Duodenal mucosa (tissue), 2 donors: ENCODE data around the gene TANGO6.

Source experiments
- H3K27ac ChIP-seq: one replicate; pipeline ENCODE4 v1.7.0; 2013; ENCODE audit warnings: low read depth, low read length
- H3K27me3 ChIP-seq, 2 donors: one replicate each; pipeline ENCODE4 v1.7.0; 2013; ENCODE audit warnings: low read length in 2 of 2, control low read depth in 1 of 2; ENCODE audit not compliant: insufficient read depth in 2 of 2, control insufficient read depth in 1 of 2
- H3K36me3 ChIP-seq, 2 donors: one replicate each; pipeline ENCODE4 v1.7.0; 2013; ENCODE audit warnings: low read length in 2 of 2, control low read depth in 1 of 2; ENCODE audit not compliant: insufficient read depth in 2 of 2, control insufficient read depth in 1 of 2
- H3K4me1 ChIP-seq, 2 donors: one replicate each; pipeline ENCODE4 v1.7.0; 2013; ENCODE audit warnings: low read length in 2 of 2, control low read depth in 1 of 2; ENCODE audit not compliant: insufficient read depth in 2 of 2, control insufficient read depth in 1 of 2
- H3K4me3 ChIP-seq, 2 donors: one replicate each; pipeline ENCODE4 v1.7.0; 2013; ENCODE audit warnings: low read length in 2 of 2, low read depth in 1 of 2
- H3K9ac ChIP-seq, 2 donors: one replicate each; pipeline ENCODE4 v1.7.0; 2013; ENCODE audit warnings: low read length in 2 of 2, low read depth in 1 of 2
- H3K9me3 ChIP-seq, 2 donors: one replicate each; pipeline ENCODE4 v1.7.0; 2013; ENCODE audit warnings: low read length in 2 of 2, control low read depth in 1 of 2; ENCODE audit not compliant: control insufficient read depth in 1 of 2

Gene TANGO6

DNA sequence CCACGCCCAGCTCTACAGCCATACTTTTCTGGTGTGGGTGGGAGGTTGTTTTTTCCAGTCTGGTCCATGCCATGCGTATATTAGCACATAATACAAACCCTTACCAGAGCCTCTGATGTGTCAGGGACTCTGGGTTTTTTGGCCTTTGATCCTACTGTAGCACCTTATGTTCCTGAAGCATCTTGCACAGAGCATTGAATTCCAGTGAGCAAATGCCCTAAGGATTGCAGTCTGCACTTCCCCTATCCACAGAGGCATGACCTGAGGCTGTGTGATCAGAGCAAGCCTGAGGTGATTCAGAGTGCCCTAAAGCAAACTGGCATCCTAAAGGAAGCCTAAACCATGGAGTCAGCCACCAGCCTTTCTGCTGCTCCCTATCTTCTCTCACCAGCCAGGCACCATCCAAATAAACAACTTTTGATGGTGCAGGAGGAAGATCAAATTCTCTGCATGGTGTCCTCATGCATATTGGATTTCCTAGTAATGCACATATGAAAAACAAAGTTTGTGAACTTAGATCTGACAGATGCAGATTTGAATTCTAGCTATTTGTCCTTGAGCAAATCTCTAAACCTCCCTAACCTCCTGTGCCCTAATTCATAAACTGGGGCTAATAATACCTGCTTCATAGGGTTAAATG is 220.9 kb downstream of the TANGO6 start:
- Histone ChIP-seq H3K4me3 (no peak overlapping the region), H3K27ac (no peak overlapping the region), H3K9ac (no peak overlapping the region), H3K27me3 (no peaks in the 10 kb centered on the region), H3K9me3 (no peaks in the 10 kb centered on the region), H3K4me1 (no peaks in the 10 kb centered on the region), H3K36me3 (no peaks in the 10 kb centered on the region)

GRCh38 chr16:69064764-69065313 is 221.5 kb downstream of the TANGO6 start:
- H3K27ac ChIP-seq = no peak overlapping the region
- no peak overlapping the region for H3K9ac ChIP-seq
- no peaks in the 10 kb centered on the region for H3K27me3 ChIP-seq
- H3K4me3 ChIP-seq = no peak overlapping the region
- H3K4me1 ChIP-seq = no peaks in the 10 kb centered on the region
- no peaks in the 10 kb centered on the region for H3K9me3 ChIP-seq
- H3K36me3 ChIP-seq = no peaks in the 10 kb centered on the region

DNA sequence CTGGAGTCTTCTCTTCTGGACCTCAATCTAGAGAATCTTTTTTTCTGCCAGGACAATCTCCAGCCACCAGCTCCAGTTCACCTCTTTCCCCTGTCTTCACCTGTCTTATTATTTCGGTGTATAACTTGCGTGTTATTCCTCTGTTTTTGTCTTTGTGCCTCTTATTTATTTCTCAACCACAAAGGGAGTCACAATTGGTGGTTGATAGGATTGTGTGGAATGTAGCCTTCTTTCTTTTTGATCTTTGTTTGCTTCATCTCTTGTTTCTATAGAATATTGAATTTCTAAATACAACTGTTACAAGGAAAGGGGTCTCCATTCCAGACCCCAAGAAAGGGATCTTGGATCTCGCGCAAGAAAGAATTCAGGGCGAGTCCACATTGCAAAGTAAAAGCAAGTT is 226.2 kb downstream of the TANGO6 start:
- Histone ChIP-seq H3K27me3 (no peaks in the 10 kb centered on the region), H3K4me3 (no peak overlapping the region)

GRCh38 chr16:69071036-69071435 is 227.7 kb downstream of the TANGO6 start:
- peaks cover 10 to 11% of the 10 kb centered on the region in 2 donors for H3K4me1 ChIP-seq
- H3K4me3 ChIP-seq = no peak overlapping the region
- no peak overlapping the region for H3K9ac ChIP-seq
- H3K27me3 ChIP-seq = no peaks in the 10 kb centered on the region
- no peaks in the 10 kb centered on the region for H3K36me3 ChIP-seq
- no peaks in the 10 kb centered on the region for H3K9me3 ChIP-seq
- H3K27ac ChIP-seq = no peak overlapping the region

More for the DNA sequence above, 226.2 kb downstream of the TANGO6 start:
- H3K36me3 ChIP-seq = no peaks in the 10 kb centered on the region
- H3K9me3 ChIP-seq = no peaks in the 10 kb centered on the region
- no peak overlapping the region for H3K27ac ChIP-seq
- no peak overlapping the region for H3K9ac ChIP-seq
- peaks cover 10 to 11% of the 10 kb centered on the region in 2 donors for H3K4me1 ChIP-seq

DNA sequence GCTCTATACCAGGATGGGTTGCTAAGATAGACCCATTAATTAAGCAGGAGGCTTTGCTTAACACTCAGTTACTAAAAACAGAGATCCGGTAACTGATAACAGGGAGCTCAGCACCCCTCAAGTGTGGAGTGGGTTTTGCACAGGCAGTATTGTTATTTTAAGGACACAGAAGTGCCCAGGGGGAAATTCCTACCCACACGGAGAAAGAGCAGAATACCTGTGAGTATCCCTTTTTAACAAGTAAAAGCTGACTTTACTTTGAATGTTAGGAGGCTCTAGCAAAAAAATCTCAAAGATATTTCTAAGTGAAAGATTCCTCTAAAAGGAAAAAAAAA is 229.3 kb downstream of the TANGO6 start:
- no peaks in the 10 kb centered on the region for H3K36me3 ChIP-seq
- H3K27ac ChIP-seq = no peak overlapping the region
- H3K9ac ChIP-seq = no peak overlapping the region
- no peaks in the 10 kb centered on the region for H3K27me3 ChIP-seq
- peaks cover 10 to 11% of the 10 kb centered on the region in 2 donors for H3K4me1 ChIP-seq
- H3K9me3 ChIP-seq = no peaks in the 10 kb centered on the region
- no peak overlapping the region for H3K4me3 ChIP-seq

DNA sequence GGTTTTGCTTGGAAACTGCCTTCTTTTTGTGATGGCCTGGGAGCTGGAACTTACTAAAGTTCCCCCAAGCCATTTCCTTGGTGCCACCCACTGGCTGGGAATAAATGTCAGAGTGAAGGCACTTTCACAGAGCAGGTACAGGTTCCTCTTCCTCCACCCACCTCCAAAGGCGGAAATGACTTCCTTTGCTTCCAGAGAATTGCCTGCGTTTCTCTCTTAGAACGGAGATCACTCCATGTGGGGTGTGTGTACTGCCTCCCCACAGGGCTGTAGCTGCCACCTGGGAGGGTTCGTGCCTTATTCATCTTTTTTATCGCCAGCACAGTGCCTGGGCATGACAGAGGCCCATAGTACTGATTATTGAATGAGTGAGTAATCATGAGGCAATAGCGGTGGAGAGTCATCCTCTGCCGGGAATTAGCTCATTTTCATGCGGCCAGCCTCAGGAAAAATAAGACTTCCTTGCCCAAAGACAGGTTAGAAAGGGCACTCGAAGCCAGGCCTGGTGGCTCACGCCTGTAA is 229.9 kb downstream of the TANGO6 start:
- Histone ChIP-seq H3K9ac (no peak overlapping the region), H3K9me3 (no peaks in the 10 kb centered on the region), H3K27ac (no peak overlapping the region), H3K36me3 (no peaks in the 10 kb centered on the region), H3K4me1 (peaks cover 10 to 11% of the 10 kb centered on the region in 2 donors), H3K4me3 (no peak overlapping the region), H3K27me3 (no peaks in the 10 kb centered on the region)

DNA sequence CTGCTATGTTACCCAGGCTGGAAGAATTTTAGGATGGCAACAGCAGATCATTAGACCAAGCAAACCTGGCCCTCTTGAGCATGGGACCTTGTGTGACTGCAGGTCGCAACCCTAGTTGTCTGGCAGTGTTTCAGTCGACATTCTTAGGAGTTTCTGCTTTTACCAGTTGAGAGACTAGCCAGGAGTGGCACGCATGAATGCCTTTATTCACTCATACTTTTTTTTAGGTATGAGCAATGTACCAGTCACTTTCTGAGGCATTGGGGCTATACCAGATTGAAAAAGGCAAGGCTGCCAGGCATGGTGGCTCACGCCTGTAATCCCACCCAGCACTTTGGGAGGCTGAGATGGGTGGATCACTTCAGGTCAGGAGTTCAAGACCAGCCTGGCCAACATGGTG is 233.9 kb downstream of the TANGO6 start:
- Histone ChIP-seq H3K27me3 (no peaks in the 10 kb centered on the region), H3K4me1 (peaks cover 4 to 5% of the 10 kb centered on the region in 2 donors), H3K9ac (no peak overlapping the region), H3K9me3 (no peaks in the 10 kb centered on the region), H3K36me3 (no peaks in the 10 kb centered on the region), H3K27ac (no peak overlapping the region), H3K4me3 (no peak overlapping the region)

GRCh38 chr16:69078073-69078472 is 234.7 kb downstream of the TANGO6 start:
- no peaks in the 10 kb centered on the region for H3K27me3 ChIP-seq
- H3K9ac ChIP-seq = no peak overlapping the region
- H3K9me3 ChIP-seq = no peaks in the 10 kb centered on the region
- H3K27ac ChIP-seq = no peak overlapping the region
- no peaks in the 10 kb centered on the region for H3K4me1 ChIP-seq
- H3K36me3 ChIP-seq = no peaks in the 10 kb centered on the region
- H3K4me3 ChIP-seq = no peak overlapping the region

- Histone ChIP-seq H3K4me1 (no peaks in the 10 kb centered on the region), H3K36me3 (peaks cover 0 to 5% of the 10 kb centered on the region in 2 donors), H3K27me3 (no peaks in the 10 kb centered on the region), H3K9me3 (no peaks in the 10 kb centered on the region), H3K9ac (no peak overlapping the region), H3K27ac (no peak overlapping the region), H3K4me3 (no peak overlapping the region)
These were observed 236.4 kb downstream of the TANGO6 start for GRCh38 chr16:69079697-69080096.

- Histone ChIP-seq H3K36me3 (peaks cover 0 to 5% of the 10 kb centered on the region in 2 donors), H3K27me3 (no peaks in the 10 kb centered on the region), H3K27ac (no peak overlapping the region), H3K9me3 (no peaks in the 10 kb centered on the region), H3K9ac (no peak overlapping the region), H3K4me1 (no peaks in the 10 kb centered on the region), H3K4me3 (no peak overlapping the region)
These were observed 240.1 kb downstream of the TANGO6 start for GRCh38 chr16:69083306-69083941.
